ENCODE data around the gene MCTP2.

The MCTP2 gene

DNA sequence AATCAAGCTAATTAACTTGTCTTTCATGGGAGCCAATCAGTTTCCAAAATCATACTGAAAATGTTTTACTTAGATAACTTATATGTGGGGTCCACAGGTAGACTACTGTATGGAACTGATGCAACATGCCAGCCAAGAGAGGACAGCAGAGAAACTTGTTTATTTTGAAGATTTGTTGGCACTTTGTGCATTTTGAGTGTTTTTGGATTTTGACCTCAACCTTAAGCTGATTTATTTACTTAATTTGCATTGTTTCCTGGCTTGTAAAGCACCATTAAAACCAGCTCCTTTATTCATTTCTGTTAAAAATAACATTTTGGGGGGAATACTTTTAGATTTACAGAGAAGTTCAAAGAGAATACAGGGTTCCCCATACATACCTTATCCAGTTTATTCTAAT, 166.6 kb downstream of the MCTP2 start:
- DNase-seq (ENCODE audit: low read depth), result no peak

GRCh38 chr15:94400526-94401298, 169.4 kb downstream of the MCTP2 start:
- no peak for DNase-seq (ENCODE audit: low read depth)

DNA sequence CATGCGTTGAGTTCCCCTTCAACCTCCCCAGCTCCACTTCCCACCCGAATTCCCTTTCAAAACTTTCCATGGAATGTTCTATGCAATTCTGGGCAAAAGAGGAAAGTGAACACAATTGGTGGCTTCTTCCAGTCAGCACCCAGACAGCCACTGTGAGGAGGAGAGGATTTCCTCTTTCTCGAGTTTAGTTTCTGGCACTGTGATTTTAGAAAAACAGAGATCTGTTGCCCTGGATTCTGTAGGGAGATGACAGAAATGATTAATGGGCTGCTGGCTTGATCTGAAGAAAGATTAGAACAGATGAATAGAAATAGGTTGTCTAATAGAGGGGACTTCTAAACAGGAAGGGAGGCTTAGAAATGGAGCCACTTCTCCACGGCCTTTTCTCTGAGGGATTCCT, 172.0 kb downstream of the MCTP2 start:
- DNase-seq (ENCODE audit: low read depth), result no peak

DNA sequence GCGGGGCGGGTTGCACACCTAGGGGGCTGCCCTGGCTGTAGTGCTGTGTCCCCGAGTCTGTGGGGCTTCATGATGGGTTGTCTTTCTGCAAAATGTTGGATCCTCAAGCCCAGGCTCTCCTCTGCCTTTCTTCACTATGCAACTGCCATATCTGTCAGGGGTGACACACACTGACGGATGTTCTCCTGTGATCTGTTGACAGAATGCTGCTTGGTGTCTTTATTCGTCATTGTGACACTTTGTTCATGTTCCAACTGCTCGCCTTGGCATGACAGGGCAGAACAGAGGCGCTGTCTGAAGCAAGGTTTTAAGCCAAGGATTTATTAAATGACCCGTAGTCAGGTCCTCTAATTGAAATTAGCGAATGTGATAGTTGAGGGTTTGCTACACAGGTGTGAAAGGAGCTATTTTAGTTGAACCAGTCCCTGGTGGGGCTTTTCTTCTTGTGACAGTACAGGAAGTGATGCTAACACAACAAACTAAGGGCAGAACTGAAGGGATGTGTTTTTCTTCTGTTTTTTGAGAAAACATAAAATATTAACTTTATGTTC, 173.4 kb downstream of the MCTP2 start:
- no peak for DNase-seq (ENCODE audit: low read depth)

GRCh38 chr15:94411285-94411684, 179.9 kb downstream of the MCTP2 start:
- DNase-seq (ENCODE audit: low read depth), result no peak

GRCh38 chr15:94411846-94412245, 180.5 kb downstream of the MCTP2 start:
- no peak for DNase-seq (ENCODE audit: low read depth)

- no peak for DNase-seq (ENCODE audit: low read depth)
Observed at GRCh38 chr15:94412979-94413746, 181.8 kb downstream of the MCTP2 start.

DNA sequence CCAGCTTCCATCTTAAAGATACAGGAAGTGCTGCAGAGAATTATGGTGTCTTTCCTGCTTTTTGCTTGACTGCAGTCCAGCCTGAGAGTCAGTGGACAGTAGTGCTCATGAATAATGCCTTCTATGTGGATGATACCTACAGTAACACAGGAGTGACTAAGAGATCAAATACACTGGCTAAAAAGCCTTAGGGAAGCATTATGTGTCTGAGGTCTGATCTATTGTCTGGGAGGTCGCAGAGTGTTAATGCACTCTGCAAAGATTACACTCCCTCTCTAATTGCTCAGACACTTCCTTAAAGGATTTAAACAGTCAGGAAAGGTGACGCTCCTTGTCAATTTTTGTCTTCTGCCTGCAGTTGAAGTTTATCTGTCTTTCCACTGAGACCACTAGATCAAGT, 183.6 kb downstream of the MCTP2 start:
- DNase-seq (ENCODE audit: low read depth), result no peak

DNA sequence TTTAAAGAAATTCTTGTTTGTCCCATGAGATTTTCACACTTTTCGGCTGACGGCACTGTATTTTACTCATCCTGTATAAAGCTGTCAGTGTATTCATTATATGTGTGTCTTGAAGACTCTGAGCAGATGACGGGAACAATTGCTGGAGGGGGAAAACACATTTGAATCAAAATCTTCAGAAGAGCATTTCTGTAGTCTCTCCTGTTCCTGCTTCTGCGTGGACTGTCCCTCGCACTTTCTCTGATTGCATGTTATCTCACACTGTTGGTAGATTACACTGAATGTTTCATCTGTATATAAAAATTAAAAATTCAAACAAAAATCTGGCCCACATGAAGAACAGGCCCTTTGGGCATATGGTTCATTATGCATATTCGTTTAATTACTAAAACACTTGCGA, 184.9 kb downstream of the MCTP2 start:
- no peak for DNase-seq (ENCODE audit: low read depth)

DNA sequence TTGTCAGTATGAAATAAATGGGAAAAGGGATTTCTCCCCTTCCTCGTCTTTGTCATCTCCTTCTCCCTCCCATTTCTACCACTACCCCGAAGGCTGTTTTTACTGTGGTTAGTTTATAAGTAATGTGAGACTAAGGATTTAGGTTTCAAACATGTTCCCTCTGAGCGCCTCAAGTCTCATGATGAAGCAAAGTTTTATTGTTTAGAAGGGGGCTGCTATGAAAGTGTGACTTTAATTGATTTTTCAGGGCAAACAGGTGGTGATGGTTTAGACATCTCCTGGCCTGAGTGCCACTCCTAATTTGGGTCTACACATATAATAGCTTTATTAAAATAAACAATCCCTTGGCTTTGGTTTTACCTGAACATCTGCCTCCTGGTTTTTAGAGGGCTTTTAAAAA, 185.5 kb downstream of the MCTP2 start:
- no peak for DNase-seq (ENCODE audit: low read depth)

- DNase-seq (ENCODE audit: low read depth), result no peak
Observed at GRCh38 chr15:94417501-94418293, 186.3 kb downstream of the MCTP2 start.

- DNase-seq (ENCODE audit: low read depth), result no peak
Observed at GRCh38 chr15:94421706-94422105, 190.3 kb downstream of the MCTP2 start.

DNA sequence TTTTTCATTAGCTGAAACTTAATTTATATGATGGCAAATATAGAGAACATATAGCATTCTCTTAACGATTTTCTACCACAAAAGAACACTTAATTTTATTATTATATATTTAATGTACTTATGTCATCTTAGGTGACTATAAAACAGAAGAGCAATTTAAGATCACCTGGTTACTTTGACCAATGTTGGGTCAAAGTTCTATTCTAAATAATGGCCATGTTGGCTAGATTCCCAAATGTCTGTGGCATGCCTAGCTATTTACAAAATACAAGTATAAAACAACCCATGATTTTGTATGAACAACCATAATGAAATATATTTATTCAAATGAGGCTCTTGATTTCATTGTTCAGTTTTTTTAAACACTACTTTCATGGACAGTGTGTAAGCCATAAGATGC, 200.9 kb downstream of the MCTP2 start:
- DNase-seq (ENCODE audit: low read depth), result no peak

DNA sequence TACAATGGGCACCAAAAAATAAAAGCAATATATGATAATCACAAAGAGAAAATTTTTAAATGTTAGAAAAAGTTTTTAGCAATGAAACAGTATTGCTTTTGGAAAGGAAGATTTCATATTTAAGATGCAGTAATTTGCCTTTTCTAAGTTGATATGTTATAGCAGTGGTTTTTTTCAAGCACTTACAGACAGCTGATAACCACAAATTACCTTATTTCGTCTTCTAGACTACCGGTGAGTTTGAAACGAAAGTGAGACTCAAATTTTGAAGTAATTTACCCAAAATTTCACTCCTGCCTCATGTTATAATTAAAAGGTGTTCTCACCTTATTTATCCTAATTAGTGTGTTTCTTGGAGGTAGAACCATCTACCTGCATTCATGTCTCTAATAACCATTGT, 207.8 kb downstream of the MCTP2 start:
- DNase-seq (ENCODE audit: low read depth), result no peak

DNA sequence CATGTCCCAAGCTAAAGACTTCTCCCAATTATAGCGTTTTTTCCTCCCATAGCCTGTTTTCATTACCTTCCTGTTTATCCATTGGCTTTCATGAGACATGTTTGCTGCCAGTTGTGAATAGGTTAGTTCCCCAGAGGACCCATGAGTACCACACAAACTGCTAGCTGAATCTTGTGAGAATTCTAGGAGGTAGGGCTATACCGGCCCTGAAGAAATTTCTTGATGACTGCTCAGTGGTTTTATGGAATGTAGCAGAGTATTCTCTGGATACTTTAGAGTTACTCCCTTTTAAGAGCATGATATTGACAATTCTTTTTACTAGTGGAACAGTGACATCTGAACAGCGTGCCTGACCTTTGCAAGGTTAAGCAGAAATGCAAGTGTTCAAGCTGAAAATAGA, 210.4 kb downstream of the MCTP2 start:
- no peak for DNase-seq (ENCODE audit: low read depth)

GRCh38 chr15:94442480-94442879, 211.1 kb downstream of the MCTP2 start:
- no peak for DNase-seq (ENCODE audit: low read depth)

GRCh38 chr15:94443186-94443585, 211.8 kb downstream of the MCTP2 start:
- DNase-seq (ENCODE audit: low read depth), result no peak

DNA sequence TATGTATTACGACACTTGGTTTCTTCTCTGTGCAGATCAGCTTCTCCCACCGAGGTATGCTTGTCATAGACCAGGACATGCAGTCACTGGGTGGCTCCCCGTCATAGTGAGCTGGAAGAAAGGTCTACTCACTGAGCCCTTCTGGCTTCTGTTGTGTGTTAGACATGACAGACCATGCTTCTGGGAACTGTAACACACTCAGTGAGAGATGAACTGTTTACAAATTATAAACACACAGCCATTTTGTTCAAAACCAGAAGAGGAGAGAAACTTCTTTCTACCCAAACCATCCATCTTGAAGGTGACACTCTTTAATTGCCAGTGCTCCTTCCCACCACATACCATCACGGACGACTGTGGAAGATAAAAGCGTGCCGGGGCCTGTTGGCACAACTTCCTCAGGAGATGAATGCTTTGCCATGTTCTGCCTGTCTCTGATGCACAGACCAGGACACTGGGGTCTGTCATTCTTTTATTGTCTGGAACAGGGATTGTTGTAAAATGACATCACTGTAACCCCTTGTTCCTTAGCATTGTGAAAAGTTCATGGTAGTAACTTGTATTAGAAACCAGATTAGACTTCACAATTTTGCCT, 214.3 kb downstream of the MCTP2 start:
- no peak for DNase-seq (ENCODE audit: low read depth)

DNA sequence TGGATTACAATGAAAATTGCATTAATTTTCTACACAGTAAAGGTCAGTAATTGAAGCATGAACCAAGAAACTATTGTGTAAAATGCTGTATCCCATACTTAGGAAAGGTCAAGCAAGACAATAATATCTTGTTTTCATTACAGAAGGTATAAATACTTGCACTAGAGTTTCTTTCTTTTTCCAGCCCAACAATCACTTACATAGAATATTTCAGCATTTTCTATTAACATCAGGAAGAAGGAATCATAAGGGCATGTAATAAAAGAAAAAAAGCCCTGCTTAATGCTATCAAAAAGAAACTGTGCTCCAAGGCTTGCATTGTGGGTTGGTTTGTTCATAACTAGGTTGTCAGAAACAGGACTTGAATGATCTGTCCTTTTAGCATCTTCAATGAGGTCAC, 215.1 kb downstream of the MCTP2 start:
- DNase-seq (ENCODE audit: low read depth), result no peak

- DNase-seq (ENCODE audit: low read depth), result no peak
Observed at GRCh38 chr15:94451466-94451865, 220.1 kb downstream of the MCTP2 start.

- DNase-seq (ENCODE audit: low read depth), result no peak
Observed at GRCh38 chr15:94453227-94453988, 222.0 kb downstream of the MCTP2 start.
